Liver (tissue), 9 donors: Measurements from ENCODE around the gene CTNS. TPM values are rescaled to one million over a fixed set of nuclear protein-coding genes. Genes with fewer than 3 reads are reported as not detected.
"Not testable (repeated sequence)": the region's sequence is repeated elsewhere in the genome, so short reads cannot be mapped to it uniquely, and the experiment has no call there.

Experiments used
- DNase-seq: peaks from one replicate; pipeline ENCODE4 v3.0.0-alpha.2; 2017; ENCODE audit warnings: low spot score
- H3K27ac ChIP-seq, 2 donors: one replicate each; pipeline ENCODE4 v1.7.0; 2013; ENCODE audit warnings: inconsistent platforms in 2 of 2, low read length in 2 of 2, control low read depth in 1 of 2, low read depth in 1 of 2, mild to moderate bottlenecking in 1 of 2
- H3K27me3 ChIP-seq, 4 donors: one replicate each; pipeline versions ENCODE4 v1.6.1 to v1.7.0; 2013; ENCODE audit warnings: low read length in 3 of 4, inconsistent platforms in 1 of 4, mild to moderate bottlenecking in 1 of 4, moderate library complexity in 1 of 4; ENCODE audit not compliant: control insufficient read depth in 4 of 4, insufficient read depth in 4 of 4
- H3K36me3 ChIP-seq, 4 donors: one replicate each; pipeline versions ENCODE4 v1.6.1 to v1.7.0; 2013; ENCODE audit warnings: low read length in 3 of 4, mild to moderate bottlenecking in 3 of 4, low read depth in 1 of 4, moderate library complexity in 1 of 4; ENCODE audit not compliant: control insufficient read depth in 4 of 4, insufficient read depth in 3 of 4
- H3K4me1 ChIP-seq, 4 donors: one replicate each; pipeline versions ENCODE4 v1.6.1 to v1.7.0; 2013; ENCODE audit warnings: low read length in 3 of 4, mild to moderate bottlenecking in 3 of 4, moderate library complexity in 1 of 4; ENCODE audit not compliant: control insufficient read depth in 4 of 4, insufficient read depth in 4 of 4
- H3K4me3 ChIP-seq, 3 donors: one replicate each; pipeline versions ENCODE4 v1.6.1 to v1.7.0; 2013; ENCODE audit warnings: low read length in 3 of 3, control low read depth in 1 of 3, low read depth in 1 of 3, mild to moderate bottlenecking in 1 of 3
- H3K9ac ChIP-seq, 2 donors: one replicate each; pipeline ENCODE4 v1.7.0; 2013; ENCODE audit warnings: low read length in 2 of 2, mild to moderate bottlenecking in 2 of 2, moderate library complexity in 2 of 2, control low read depth in 1 of 2, low read depth in 1 of 2
- H3K9me3 ChIP-seq, 4 donors: one replicate each; pipeline versions ENCODE4 v1.6.1 to v1.7.0; 2013; ENCODE audit warnings: low read length in 3 of 4; ENCODE audit not compliant: control insufficient read depth in 4 of 4
- EGR1 ChIP-seq, 2 donors: IDR thresholded peaks; 2 replicates each; pipeline ENCODE4 v1.6.1; 2016 to 2018; ENCODE audit warnings: antibody characterized with exemption in 2 of 2, low read depth in 2 of 2
- FOXA1 ChIP-seq: IDR thresholded peaks from 2 replicates; pipeline ENCODE4 v1.6.1; 2016; ENCODE audit warnings: antibody characterized with exemption
- FOXA2 ChIP-seq: IDR thresholded peaks from 2 replicates; pipeline ENCODE4 v1.6.1; 2016; ENCODE audit warnings: antibody characterized with exemption
- GABPA ChIP-seq, 2 donors: IDR thresholded peaks in 1 of 2; conservative IDR thresholded peaks in 1 of 2; 2 replicates each; pipeline ENCODE4 v1.6.1; 2016; ENCODE audit warnings: antibody characterized with exemption in 2 of 2, mild to moderate bottlenecking in 1 of 2, moderate library complexity in 1 of 2
- HNF4A ChIP-seq, 2 donors: conservative IDR thresholded peaks; 2 replicates each; pipeline ENCODE4 v1.6.1; 2016; ENCODE audit warnings: antibody characterized with exemption in 2 of 2, mild to moderate bottlenecking in 2 of 2
- JUND ChIP-seq, 2 donors: IDR thresholded peaks; 2 replicates each; pipeline ENCODE4 v1.6.1; 2016; ENCODE audit warnings: antibody characterized with exemption in 2 of 2
- NR2F2 ChIP-seq: IDR thresholded peaks from 2 replicates; pipeline ENCODE4 v1.6.1; 2016; ENCODE audit warnings: antibody characterized with exemption
- RAD21 ChIP-seq, 2 donors: IDR thresholded peaks; 2 replicates each; pipeline ENCODE4 v1.6.1; 2016; ENCODE audit warnings: antibody characterized with exemption in 2 of 2, mild to moderate bottlenecking in 2 of 2
- RXRA ChIP-seq, 2 donors: IDR thresholded peaks; 2 replicates each; pipeline ENCODE4 v1.6.1; 2017 to 2018; ENCODE audit warnings: antibody characterized with exemption in 2 of 2, mild to moderate bottlenecking in 1 of 2
- SP1 ChIP-seq: IDR thresholded peaks from 2 replicates; pipeline ENCODE4 v1.6.1; 2018; ENCODE audit warnings: antibody characterized with exemption, mild to moderate bottlenecking
- TAF1 ChIP-seq: conservative IDR thresholded peaks from 2 replicates; pipeline ENCODE4 v1.6.1; 2016; ENCODE audit warnings: antibody characterized with exemption, mild to moderate bottlenecking
- YY1 ChIP-seq: IDR thresholded peaks from 2 replicates; pipeline ENCODE4 v1.6.1; 2016; ENCODE audit warnings: antibody characterized with exemption, mild to moderate bottlenecking
- WGBS: extraction: QIAGEN DNeasy Blood & Tissue Kit; methylation state at CpG from one replicate; pipeline ENCODE4 v1.1.7; 2013; 5-methylcytosine and 5-hydroxymethylcytosine counted together
- polyA plus RNA-seq, 2 donors: library from polyadenylated mRNA; stranded (reverse) in 1 of 2; unstranded in 1 of 2; fragments of 200-250 nt in 1 of 2; fragments of >200 nt in 1 of 2; fragmentation: Nextera tagmentation in 1 of 2; extraction: Ambion mirVana in 1 of 2; gene quantifications; one replicate each; pipeline versions ENCODE4 v1.2.1 to v1.2.3, GENCODE V29; 2013 to 2015
- total RNA-seq, 2 donors: library from RNA; depleted of rRNA; stranded (reverse); fragments of >200 nt; gene quantifications; one replicate each; pipeline ENCODE4 v1.2.3, GENCODE V29; 2014
- TF ChIP-seq, protein P1 (sequence below): fragments of 150-350 bp; IDR thresholded peaks from 2 replicates; pipeline ENCODE4 v1.5.1; 2017; ENCODE audit warnings: improper control_type of control experiment, low read depth, low read length; ENCODE audit not compliant: missing input control
- TF ChIP-seq, protein P2 (sequence below): IDR thresholded peaks from 2 replicates; pipeline ENCODE4 v1.6.1; 2016; ENCODE audit warnings: antibody characterized with exemption, mild to moderate bottlenecking
- TF ChIP-seq, protein P3 (sequence below): IDR thresholded peaks from 2 replicates; pipeline ENCODE4 v1.6.1; 2016; ENCODE audit warnings: antibody characterized with exemption
- donor health status: healthy.
- donor health status: healthy.
- donor health status: healthy.
- donor health status: healthy.
- donor health status: healthy.

Gene CTNS
- total and polyA plus RNA-seq, 4 donors, result 6.6 to 15.3 (median 9.6) TPM

DNA sequence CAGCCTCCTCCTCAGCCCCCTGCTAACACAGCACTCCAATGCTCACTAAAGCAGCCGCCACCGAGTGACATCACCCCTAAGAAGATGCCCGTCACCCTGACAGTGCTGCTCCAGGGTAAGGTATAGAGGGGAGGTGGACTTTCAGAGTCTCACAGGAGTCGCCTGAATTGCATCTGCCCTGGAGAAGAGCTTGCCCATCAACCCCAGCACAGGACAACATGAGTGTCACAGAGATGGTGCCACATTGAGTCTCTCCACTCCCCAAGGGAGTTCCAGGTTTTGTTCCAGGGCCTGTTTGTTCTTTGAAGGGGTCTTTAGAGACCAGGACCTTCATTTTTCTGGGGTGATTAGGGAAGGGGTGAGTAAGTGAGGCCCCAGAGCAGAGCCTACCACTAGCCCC, 61.6 kb downstream of the CTNS start:
- peaks cover 4 to 10% (median 10%) of the 10 kb centered on the region in 4 donors for H3K4me1 ChIP-seq
- WGBS, result 82% methylated on average over 4 of the region's 4 CpGs
- H3K4me3 ChIP-seq, result no peak overlapping the region
- H3K27ac ChIP-seq, result no peak overlapping the region
- peaks cover 0 to 10% (median 5%) of the 10 kb centered on the region in 4 donors for H3K9me3 ChIP-seq
- TF ChIP-seq GABPA (IDR thresholded peaks at IDR 0.05 in 1 of 2, conservative IDR thresholded peaks at IDR 0.05 in 1 of 2), result no peak
- TF ChIP-seq, protein P1, sequence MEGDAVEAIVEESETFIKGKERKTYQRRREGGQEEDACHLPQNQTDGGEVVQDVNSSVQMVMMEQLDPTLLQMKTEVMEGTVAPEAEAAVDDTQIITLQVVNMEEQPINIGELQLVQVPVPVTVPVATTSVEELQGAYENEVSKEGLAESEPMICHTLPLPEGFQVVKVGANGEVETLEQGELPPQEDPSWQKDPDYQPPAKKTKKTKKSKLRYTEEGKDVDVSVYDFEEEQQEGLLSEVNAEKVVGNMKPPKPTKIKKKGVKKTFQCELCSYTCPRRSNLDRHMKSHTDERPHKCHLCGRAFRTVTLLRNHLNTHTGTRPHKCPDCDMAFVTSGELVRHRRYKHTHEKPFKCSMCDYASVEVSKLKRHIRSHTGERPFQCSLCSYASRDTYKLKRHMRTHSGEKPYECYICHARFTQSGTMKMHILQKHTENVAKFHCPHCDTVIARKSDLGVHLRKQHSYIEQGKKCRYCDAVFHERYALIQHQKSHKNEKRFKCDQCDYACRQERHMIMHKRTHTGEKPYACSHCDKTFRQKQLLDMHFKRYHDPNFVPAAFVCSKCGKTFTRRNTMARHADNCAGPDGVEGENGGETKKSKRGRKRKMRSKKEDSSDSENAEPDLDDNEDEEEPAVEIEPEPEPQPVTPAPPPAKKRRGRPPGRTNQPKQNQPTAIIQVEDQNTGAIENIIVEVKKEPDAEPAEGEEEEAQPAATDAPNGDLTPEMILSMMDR, result no peak
- no peak for TF ChIP-seq TAF1
- DNase-seq, result no peak
- no peaks in the 10 kb centered on the region for H3K36me3 ChIP-seq
- no peaks in the 10 kb centered on the region for H3K27me3 ChIP-seq
- no peak overlapping the region for H3K9ac ChIP-seq

DNA sequence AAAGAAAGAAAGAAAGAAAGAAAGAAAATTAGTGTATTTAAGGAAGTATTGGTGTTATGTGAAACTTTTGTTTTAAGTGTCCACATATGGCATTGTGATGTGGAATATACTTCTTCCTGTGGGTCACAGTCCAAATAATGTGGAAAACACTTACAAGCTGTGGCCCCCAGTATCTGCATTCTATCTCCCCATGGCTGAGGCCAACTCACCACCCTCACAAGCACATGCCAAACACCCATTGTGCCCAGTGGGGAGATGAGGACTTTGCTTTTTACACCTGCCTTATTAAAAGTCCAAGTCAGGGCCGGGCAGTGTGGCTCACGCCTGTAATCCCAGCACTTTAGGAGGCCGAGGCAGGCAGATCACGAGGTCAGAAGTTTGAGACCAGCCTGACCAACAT, 63.4 kb downstream of the CTNS start:
- Histone ChIP-seq H3K36me3 (no peaks in the 10 kb centered on the region), H3K4me1 (peaks cover 4 to 10% (median 10%) of the 10 kb centered on the region in 4 donors), H3K9me3 (peaks cover 0 to 10% (median 5%) of the 10 kb centered on the region in 4 donors), H3K27me3 (no peaks in the 10 kb centered on the region), H3K4me3 (no peak overlapping the region), H3K9ac (no peak overlapping the region), H3K27ac (no peak overlapping the region)
- WGBS, result 91% methylated on average over 4 of the region's 4 CpGs
- TF ChIP-seq, protein P1, result no peak
- TF ChIP-seq RAD21 (IDR thresholded peaks at IDR 0.05) (no peak), GABPA (IDR thresholded peaks at IDR 0.05 in 1 of 2, conservative IDR thresholded peaks at IDR 0.05 in 1 of 2) (no peak), NR2F2 (no peak), YY1 (no peak), SP1 (no peak), EGR1 (IDR thresholded peaks at IDR 0.05; ENCODE audit: low read depth in 2 of 2) (no peak), FOXA1 (no peak), JUND (IDR thresholded peaks at IDR 0.05) (no peak), RXRA (IDR thresholded peaks at IDR 0.05) (no peak), TAF1 (no peak), FOXA2 (no peak), HNF4A (conservative IDR thresholded peaks at IDR 0.05) (no peak)
- TF ChIP-seq, protein P2, sequence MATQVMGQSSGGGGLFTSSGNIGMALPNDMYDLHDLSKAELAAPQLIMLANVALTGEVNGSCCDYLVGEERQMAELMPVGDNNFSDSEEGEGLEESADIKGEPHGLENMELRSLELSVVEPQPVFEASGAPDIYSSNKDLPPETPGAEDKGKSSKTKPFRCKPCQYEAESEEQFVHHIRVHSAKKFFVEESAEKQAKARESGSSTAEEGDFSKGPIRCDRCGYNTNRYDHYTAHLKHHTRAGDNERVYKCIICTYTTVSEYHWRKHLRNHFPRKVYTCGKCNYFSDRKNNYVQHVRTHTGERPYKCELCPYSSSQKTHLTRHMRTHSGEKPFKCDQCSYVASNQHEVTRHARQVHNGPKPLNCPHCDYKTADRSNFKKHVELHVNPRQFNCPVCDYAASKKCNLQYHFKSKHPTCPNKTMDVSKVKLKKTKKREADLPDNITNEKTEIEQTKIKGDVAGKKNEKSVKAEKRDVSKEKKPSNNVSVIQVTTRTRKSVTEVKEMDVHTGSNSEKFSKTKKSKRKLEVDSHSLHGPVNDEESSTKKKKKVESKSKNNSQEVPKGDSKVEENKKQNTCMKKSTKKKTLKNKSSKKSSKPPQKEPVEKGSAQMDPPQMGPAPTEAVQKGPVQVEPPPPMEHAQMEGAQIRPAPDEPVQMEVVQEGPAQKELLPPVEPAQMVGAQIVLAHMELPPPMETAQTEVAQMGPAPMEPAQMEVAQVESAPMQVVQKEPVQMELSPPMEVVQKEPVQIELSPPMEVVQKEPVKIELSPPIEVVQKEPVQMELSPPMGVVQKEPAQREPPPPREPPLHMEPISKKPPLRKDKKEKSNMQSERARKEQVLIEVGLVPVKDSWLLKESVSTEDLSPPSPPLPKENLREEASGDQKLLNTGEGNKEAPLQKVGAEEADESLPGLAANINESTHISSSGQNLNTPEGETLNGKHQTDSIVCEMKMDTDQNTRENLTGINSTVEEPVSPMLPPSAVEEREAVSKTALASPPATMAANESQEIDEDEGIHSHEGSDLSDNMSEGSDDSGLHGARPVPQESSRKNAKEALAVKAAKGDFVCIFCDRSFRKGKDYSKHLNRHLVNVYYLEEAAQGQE, result no peak
- TF ChIP-seq, protein P3, sequence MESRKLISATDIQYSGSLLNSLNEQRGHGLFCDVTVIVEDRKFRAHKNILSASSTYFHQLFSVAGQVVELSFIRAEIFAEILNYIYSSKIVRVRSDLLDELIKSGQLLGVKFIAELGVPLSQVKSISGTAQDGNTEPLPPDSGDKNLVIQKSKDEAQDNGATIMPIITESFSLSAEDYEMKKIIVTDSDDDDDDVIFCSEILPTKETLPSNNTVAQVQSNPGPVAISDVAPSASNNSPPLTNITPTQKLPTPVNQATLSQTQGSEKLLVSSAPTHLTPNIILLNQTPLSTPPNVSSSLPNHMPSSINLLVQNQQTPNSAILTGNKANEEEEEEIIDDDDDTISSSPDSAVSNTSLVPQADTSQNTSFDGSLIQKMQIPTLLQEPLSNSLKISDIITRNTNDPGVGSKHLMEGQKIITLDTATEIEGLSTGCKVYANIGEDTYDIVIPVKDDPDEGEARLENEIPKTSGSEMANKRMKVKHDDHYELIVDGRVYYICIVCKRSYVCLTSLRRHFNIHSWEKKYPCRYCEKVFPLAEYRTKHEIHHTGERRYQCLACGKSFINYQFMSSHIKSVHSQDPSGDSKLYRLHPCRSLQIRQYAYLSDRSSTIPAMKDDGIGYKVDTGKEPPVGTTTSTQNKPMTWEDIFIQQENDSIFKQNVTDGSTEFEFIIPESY, result no peak
- no peak for DNase-seq

DNA sequence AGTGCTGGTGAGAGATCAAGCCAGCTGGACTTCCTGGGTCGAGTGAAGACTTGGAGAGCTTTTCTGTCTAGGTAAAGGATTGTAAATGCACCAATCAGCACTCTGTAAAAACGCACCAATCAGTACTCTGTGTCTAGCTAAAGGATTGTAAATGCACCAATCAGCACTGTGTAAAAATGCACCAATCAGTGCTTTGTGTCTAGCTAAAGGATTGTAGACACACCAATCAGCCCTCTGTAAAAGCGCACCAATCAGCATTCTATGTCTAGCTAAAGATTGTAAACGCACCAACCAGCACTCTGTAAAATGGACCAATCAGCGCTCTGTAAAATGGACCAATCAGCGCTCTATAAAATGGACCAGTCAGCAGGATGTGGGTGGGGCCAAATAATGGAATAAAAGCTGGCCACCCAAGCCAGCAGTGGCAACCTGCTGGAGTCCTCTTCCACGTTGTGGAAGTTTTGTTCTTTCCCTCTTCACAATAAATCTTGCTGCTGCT, 65.5 kb downstream of the CTNS start:
- not testable (repeated sequence) for DNase-seq, H3K27me3 ChIP-seq, H3K4me3 ChIP-seq, H3K36me3 ChIP-seq, H3K27ac ChIP-seq, H3K4me1 ChIP-seq, H3K9ac ChIP-seq
- H3K9me3 ChIP-seq, result peaks cover 0 to 10% (median 5%) of the 10 kb centered on the region in 4 donors
- 90% methylated on average over 7 of the region's 7 CpGs for WGBS
